ENCODE measurements around the gene ZMYND10.
A peak's percentile ranks its signal among the peaks of the same experiment; 100 is the strongest.

Gene ZMYND10

DNA sequence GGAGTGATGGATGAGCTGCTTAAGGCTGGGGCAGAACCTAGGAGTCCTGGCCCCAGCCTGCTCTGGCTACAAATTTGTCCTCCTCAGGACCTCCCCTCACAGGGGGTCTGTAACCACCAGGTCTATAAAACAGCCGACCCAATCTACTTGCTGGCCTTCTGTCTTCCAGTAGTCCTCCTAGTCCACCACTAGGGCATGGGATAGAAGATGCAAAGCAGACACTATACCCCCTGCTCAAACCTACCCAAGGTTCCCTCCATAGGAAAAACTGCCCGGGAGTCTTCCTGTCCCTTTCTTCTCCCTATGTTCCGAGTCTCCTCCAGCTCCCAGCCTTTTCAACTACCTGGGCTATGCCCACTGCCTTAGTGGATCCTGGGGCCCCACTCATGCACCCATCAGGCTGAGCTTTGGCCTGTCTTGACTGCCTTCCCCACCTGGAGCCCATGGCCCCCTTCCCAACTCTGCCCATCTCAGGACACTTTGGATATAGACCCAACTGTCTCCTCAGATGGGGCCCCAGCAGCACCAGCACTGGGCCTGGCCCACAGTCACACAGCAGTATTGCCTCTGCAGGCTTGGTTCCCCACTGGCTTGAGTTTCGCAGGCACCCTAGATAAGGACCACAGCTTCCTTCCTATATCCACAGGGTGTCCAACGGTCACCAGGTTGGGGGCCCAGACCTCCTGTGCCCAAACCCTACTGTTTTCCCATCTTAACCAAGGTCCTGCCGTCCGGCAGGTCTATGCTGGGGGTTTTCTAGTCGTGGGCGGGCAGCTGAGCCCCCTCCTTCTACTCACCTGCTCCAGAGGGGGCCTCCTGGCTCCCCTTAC is 47.4 kb downstream of the ZMYND10 start:
- peak; percentile 56 for DNase-seq
- no peak overlapping the region for H4K8ac ChIP-seq (ENCODE audit: low read depth, low read length)
- H2BK5ac ChIP-seq (ENCODE audit: low read length) = no peak overlapping the region
- H3K4me2 ChIP-seq (ENCODE audit: low read length) = peak overlapping the region; percentile 47
- H2AK5ac ChIP-seq (ENCODE audit: low read length) = no peak overlapping the region
- no peak overlapping the region for H3K27ac ChIP-seq (ENCODE audit: low read depth, low read length)
- H3K56ac ChIP-seq (ENCODE audit: low read length) = peak overlapping the region; percentile 75
- H3K4ac ChIP-seq (ENCODE audit: low read depth, low read length) = no peak overlapping the region
- no peak overlapping the region for H3K4me3 ChIP-seq (ENCODE audit: low read length)
- no peak overlapping the region for H3K23ac ChIP-seq (ENCODE audit: low read length)
- no peak overlapping the region for H3K18ac ChIP-seq (ENCODE audit: low read length)
- peaks cover 6% of the 10 kb centered on the region for H3K4me1 ChIP-seq (ENCODE audit: control insufficient read depth, low read depth, low read length)
- WGBS (ENCODE audit: extremely low coverage, insufficient coverage, low lambda C conversion rate) = no CpG with 5 or more reads among the region's 9 CpGs
- H2BK15ac ChIP-seq (replicated peaks; ENCODE audit: low read depth) = no peak overlapping the region
- H3K79me2 ChIP-seq (ENCODE audit: control insufficient read depth, insufficient read depth, low read length) = no peaks in the 10 kb centered on the region
- H4K5ac ChIP-seq (ENCODE audit: low read length) = no peak overlapping the region
- H3K9ac ChIP-seq (ENCODE audit: low read length) = peak overlapping the region; percentile 52
- no peak overlapping the region for H2BK120ac ChIP-seq (ENCODE audit: low read depth, low read length)
- H3K27me3 ChIP-seq (ENCODE audit: insufficient read depth, low read length, poor library complexity) = no peaks in the 10 kb centered on the region
- H3K36me3 ChIP-seq (ENCODE audit: control insufficient read depth, insufficient read depth, low read length) = no peaks in the 10 kb centered on the region
- no peaks in the 10 kb centered on the region for H3K79me1 ChIP-seq (ENCODE audit: low read length)

DNA sequence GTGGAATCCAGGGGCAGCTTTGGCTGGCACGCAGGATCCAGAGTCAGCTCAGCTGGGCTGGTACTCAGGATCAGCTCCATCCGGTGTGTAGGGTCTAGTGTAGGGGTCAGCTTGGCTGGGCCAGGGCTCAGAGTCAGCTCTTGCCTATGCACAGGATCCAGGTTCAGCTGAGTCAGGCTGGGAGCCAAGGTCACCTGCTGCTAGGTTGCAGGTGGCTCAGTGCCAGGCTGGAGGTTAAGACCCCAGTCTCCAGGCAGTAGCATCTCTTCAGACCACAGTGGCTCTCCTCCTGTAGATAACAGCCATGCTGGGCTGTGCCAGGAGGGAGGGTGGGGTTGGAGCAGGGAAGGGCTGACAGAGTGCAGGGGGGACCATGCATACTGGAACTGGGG is 48.2 kb downstream of the ZMYND10 start:
- DNase-seq = no peak
- Histone ChIP-seq H4K5ac (ENCODE audit: low read length) (no peak overlapping the region), H3K36me3 (ENCODE audit: control insufficient read depth, insufficient read depth, low read length) (no peaks in the 10 kb centered on the region), H3K9ac (ENCODE audit: low read length) (no peak overlapping the region), H3K4me1 (ENCODE audit: control insufficient read depth, low read depth, low read length) (peaks cover 10% of the 10 kb centered on the region), H3K4ac (ENCODE audit: low read depth, low read length) (no peak overlapping the region), H3K4me2 (ENCODE audit: low read length) (no peak overlapping the region), H3K79me2 (ENCODE audit: control insufficient read depth, insufficient read depth, low read length) (no peaks in the 10 kb centered on the region), H3K4me3 (ENCODE audit: low read length) (no peak overlapping the region), H3K23ac (ENCODE audit: low read length) (no peak overlapping the region), H2BK5ac (ENCODE audit: low read length) (no peak overlapping the region), H2BK15ac (replicated peaks; ENCODE audit: low read depth) (no peak overlapping the region), H3K56ac (ENCODE audit: low read length) (no peak overlapping the region), H3K27ac (ENCODE audit: low read depth, low read length) (no peak overlapping the region), H3K79me1 (ENCODE audit: low read length) (no peaks in the 10 kb centered on the region), H4K8ac (ENCODE audit: low read depth, low read length) (no peak overlapping the region), H3K18ac (ENCODE audit: low read length) (no peak overlapping the region), H2BK120ac (ENCODE audit: low read depth, low read length) (no peak overlapping the region), H2AK5ac (ENCODE audit: low read length) (no peak overlapping the region), H3K27me3 (ENCODE audit: insufficient read depth, low read length, poor library complexity) (no peaks in the 10 kb centered on the region)
- WGBS (ENCODE audit: extremely low coverage, insufficient coverage, low lambda C conversion rate) = no CpG with 5 or more reads among the region's 2 CpGs

DNA sequence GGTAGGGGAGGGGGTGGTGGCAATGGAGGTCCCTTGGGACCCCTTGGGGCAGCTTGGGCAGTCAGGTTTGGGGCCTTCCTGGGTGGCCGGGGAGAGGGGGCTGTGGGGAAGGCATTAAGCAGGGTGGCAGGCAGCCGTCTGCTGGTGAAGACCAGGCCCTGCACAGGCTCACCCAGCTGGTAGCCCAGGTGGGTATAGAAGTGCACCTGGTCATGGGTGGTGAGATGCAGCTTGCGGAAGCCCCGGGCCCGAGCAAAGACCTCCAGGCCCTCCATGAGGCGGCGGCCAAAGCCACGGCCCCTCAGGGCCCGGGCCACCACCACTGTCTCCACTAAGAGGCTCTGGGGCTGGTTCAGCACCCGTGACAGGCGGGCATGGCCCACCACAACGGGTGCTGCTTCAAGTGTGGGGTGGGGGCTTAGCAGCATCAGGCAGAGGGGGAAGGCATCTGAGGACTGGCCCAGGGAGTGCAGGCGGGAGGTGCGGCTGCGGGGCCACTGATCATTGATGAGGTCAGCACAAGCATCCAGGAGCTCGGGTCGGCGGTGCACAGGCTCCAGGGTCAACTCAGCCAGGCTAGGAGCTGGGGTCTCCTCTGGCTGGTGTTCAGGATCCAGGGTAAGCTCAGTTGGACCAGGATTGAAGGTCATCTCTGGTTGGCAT is 48.7 kb downstream of the ZMYND10 start:
- Histone ChIP-seq H3K4me1 (ENCODE audit: control insufficient read depth, low read depth, low read length) (peaks cover 10% of the 10 kb centered on the region), H3K79me1 (ENCODE audit: low read length) (no peaks in the 10 kb centered on the region), H3K9ac (ENCODE audit: low read length) (no peak overlapping the region), H2BK15ac (replicated peaks; ENCODE audit: low read depth) (no peak overlapping the region), H4K8ac (ENCODE audit: low read depth, low read length) (no peak overlapping the region), H3K27me3 (ENCODE audit: insufficient read depth, low read length, poor library complexity) (no peaks in the 10 kb centered on the region), H3K4ac (ENCODE audit: low read depth, low read length) (no peak overlapping the region), H4K5ac (ENCODE audit: low read length) (no peak overlapping the region), H3K27ac (ENCODE audit: low read depth, low read length) (no peak overlapping the region), H2AK5ac (ENCODE audit: low read length) (no peak overlapping the region), H2BK5ac (ENCODE audit: low read length) (no peak overlapping the region), H3K56ac (ENCODE audit: low read length) (no peak overlapping the region), H3K36me3 (ENCODE audit: control insufficient read depth, insufficient read depth, low read length) (no peaks in the 10 kb centered on the region), H3K23ac (ENCODE audit: low read length) (no peak overlapping the region), H3K4me3 (ENCODE audit: low read length) (no peak overlapping the region), H3K4me2 (ENCODE audit: low read length) (no peak overlapping the region), H3K79me2 (ENCODE audit: control insufficient read depth, insufficient read depth, low read length) (peaks cover under 1% of the 10 kb centered on the region), H2BK120ac (ENCODE audit: low read depth, low read length) (no peak overlapping the region), H3K18ac (ENCODE audit: low read length) (no peak overlapping the region)
- WGBS (ENCODE audit: extremely low coverage, insufficient coverage, low lambda C conversion rate) = no CpG with 5 or more reads among the region's 18 CpGs
- DNase-seq = no peak

DNA sequence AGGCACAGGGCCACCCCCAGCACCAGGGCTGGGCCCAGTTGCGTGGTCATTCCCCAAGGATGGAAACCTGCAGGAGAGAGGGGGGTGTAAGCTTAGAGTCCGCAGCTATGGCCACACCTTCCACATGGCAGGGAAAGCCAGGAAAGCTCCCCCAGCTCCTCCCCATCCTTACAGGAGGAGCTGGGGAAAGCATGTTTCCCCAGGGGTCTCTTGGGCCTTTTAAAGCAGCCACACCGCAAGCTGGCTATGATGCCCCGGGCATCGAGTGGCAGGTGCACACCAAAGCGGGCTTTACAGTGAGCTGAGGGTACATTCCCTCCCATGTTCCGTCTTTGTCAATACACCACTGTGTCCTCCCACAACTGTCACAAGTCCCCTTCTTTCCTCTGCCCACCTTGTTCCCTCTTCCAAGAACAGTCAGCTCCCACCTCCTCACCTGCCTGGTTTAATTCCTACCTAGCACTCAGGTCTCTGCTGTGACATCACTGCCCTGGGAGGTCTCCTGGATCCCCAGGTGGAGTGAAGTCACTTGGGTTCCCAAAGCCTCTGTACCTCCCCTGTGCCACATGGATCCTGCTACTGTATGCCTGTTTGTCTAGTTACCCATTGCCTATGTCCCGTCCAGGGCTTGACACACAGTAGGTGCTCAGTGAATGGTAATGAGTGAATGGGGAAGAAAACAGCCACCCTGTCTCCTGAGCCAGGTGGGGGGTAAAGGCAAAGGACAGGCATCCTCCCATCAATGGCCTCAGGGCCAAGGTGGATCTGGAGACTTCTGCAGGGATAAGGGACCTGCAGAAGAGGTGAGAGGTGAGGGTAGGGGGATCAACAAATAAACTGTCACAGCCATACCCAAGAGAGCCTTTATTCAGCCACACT is 49.7 kb downstream of the ZMYND10 start:
- H3K4ac ChIP-seq (ENCODE audit: low read depth, low read length) = no peak overlapping the region
- H3K56ac ChIP-seq (ENCODE audit: low read length) = no peak overlapping the region
- no CpG with 5 or more reads among the region's 8 CpGs for WGBS (ENCODE audit: extremely low coverage, insufficient coverage, low lambda C conversion rate)
- H3K36me3 ChIP-seq (ENCODE audit: control insufficient read depth, insufficient read depth, low read length) = no peaks in the 10 kb centered on the region
- no peak overlapping the region for H3K18ac ChIP-seq (ENCODE audit: low read length)
- H2BK15ac ChIP-seq (replicated peaks; ENCODE audit: low read depth) = no peak overlapping the region
- no peak for DNase-seq
- no peak overlapping the region for H4K8ac ChIP-seq (ENCODE audit: low read depth, low read length)
- no peak overlapping the region for H3K4me2 ChIP-seq (ENCODE audit: low read length)
- H3K79me2 ChIP-seq (ENCODE audit: control insufficient read depth, insufficient read depth, low read length) = peaks cover 8% of the 10 kb centered on the region
- no peak overlapping the region for H3K27ac ChIP-seq (ENCODE audit: low read depth, low read length)
- peaks cover 7% of the 10 kb centered on the region for H3K79me1 ChIP-seq (ENCODE audit: low read length)
- no peak overlapping the region for H3K9ac ChIP-seq (ENCODE audit: low read length)
- H2AK5ac ChIP-seq (ENCODE audit: low read length) = no peak overlapping the region
- H2BK120ac ChIP-seq (ENCODE audit: low read depth, low read length) = no peak overlapping the region
- no peak overlapping the region for H3K4me3 ChIP-seq (ENCODE audit: low read length)
- H3K27me3 ChIP-seq (ENCODE audit: insufficient read depth, low read length, poor library complexity) = no peaks in the 10 kb centered on the region
- H2BK5ac ChIP-seq (ENCODE audit: low read length) = no peak overlapping the region
- no peak overlapping the region for H3K23ac ChIP-seq (ENCODE audit: low read length)
- H4K5ac ChIP-seq (ENCODE audit: low read length) = no peak overlapping the region
- H3K4me1 ChIP-seq (ENCODE audit: control insufficient read depth, low read depth, low read length) = peaks cover 10% of the 10 kb centered on the region

DNA sequence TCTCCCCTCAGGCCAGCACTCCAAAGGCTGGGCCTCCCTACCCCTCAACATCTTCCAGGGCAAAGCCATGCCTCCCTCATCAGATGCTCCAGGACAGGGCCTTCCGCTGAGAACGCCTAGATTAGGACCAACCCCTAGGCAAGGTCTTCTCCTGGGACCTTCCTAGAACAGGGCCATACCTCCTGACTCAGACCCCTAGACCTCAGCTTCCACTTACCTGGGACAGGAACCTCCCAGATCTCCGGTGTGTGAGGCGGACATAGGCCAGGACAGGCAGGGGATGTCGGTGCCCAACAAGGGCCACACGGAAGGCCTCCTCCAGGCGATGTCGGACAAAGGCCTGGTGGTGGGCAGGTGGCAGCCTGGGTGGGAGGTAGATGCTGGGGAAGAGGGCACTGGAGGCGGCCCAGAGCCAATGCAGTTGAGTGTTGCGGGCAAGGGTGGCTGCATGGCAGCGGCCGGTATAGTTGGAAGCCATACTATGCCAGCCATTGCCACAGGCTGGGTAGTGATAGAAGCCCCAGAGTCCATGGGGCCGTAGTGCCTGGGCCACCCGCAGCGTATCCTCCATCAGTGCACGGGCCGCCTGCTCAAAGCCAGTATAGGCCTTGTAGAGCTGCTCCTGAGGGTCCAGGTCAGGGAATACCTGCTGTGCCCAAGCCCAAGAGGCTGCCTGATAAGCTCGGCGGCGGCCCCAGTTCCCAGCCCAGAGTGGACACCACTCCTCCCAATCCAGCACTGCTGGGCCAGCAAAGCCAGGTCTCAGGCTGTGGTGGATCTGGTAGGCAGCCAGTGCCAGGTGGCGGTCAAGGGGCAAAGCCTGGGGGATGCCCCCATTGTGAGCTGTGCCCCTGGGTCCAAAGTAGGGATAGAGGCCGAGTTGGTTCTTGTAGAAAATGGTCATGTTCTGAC is 50.8 kb downstream of the ZMYND10 start:
- no peak overlapping the region for H2BK15ac ChIP-seq (replicated peaks; ENCODE audit: low read depth)
- no peak overlapping the region for H4K5ac ChIP-seq (ENCODE audit: low read length)
- H3K36me3 ChIP-seq (ENCODE audit: control insufficient read depth, insufficient read depth, low read length) = peaks cover 5% of the 10 kb centered on the region
- no peak overlapping the region for H4K8ac ChIP-seq (ENCODE audit: low read depth, low read length)
- no peak overlapping the region for H3K56ac ChIP-seq (ENCODE audit: low read length)
- no peak overlapping the region for H3K4ac ChIP-seq (ENCODE audit: low read depth, low read length)
- H3K4me3 ChIP-seq (ENCODE audit: low read length) = no peak overlapping the region
- H3K18ac ChIP-seq (ENCODE audit: low read length) = no peak overlapping the region
- no peak overlapping the region for H2BK5ac ChIP-seq (ENCODE audit: low read length)
- no CpG with 5 or more reads among the region's 22 CpGs for WGBS (ENCODE audit: extremely low coverage, insufficient coverage, low lambda C conversion rate)
- no peak for DNase-seq
- peaks cover 5% of the 10 kb centered on the region for H3K4me1 ChIP-seq (ENCODE audit: control insufficient read depth, low read depth, low read length)
- no peaks in the 10 kb centered on the region for H3K27me3 ChIP-seq (ENCODE audit: insufficient read depth, low read length, poor library complexity)
- H3K23ac ChIP-seq (ENCODE audit: low read length) = no peak overlapping the region
- H3K4me2 ChIP-seq (ENCODE audit: low read length) = no peak overlapping the region
- H3K79me2 ChIP-seq (ENCODE audit: control insufficient read depth, insufficient read depth, low read length) = peaks cover 14% of the 10 kb centered on the region
- no peak overlapping the region for H2BK120ac ChIP-seq (ENCODE audit: low read depth, low read length)
- H2AK5ac ChIP-seq (ENCODE audit: low read length) = no peak overlapping the region
- H3K79me1 ChIP-seq (ENCODE audit: low read length) = peaks cover 15% of the 10 kb centered on the region
- H3K9ac ChIP-seq (ENCODE audit: low read length) = no peak overlapping the region
- no peak overlapping the region for H3K27ac ChIP-seq (ENCODE audit: low read depth, low read length)
